Breast epithelium (tissue), 3 donors: ENCODE measurements around the gene RAPGEF4.

Experiments used
- POLR2AphosphoS5 ChIP-seq, 3 donors: sonication (generic); formaldehyde crosslinking; IDR thresholded peaks; one replicate each; pipeline ENCODE4 v1.6.1; 2017; ENCODE audit warnings: antibody characterized with exemption in 3 of 3
- TF ChIP-seq, protein P1 (sequence below), 3 donors: fragments of 450-650 bp; IDR thresholded peaks; one replicate each; pipeline ENCODE4 v1.5.1; 2016 to 2017; ENCODE audit warnings: antibody characterized with exemption in 3 of 3, mild to moderate bottlenecking in 3 of 3, moderate library complexity in 3 of 3

DNA sequence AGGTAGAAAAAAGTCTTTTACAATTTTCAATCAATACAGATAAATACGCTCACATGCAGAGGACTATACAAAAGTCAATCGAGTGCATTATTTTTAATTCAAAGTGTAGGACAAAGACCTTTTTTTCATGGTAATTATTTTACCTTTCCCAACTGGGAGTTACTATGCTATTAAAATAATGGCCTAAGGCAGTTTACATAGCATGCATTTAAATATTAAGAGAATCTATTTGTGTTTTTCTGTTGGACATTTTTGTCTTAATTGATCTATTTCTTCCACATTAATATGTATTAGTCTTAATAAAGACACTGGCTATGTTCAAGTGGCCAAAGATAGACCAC lies 209.8 kb downstream of the RAPGEF4 start:
- TF ChIP-seq, protein P1, sequence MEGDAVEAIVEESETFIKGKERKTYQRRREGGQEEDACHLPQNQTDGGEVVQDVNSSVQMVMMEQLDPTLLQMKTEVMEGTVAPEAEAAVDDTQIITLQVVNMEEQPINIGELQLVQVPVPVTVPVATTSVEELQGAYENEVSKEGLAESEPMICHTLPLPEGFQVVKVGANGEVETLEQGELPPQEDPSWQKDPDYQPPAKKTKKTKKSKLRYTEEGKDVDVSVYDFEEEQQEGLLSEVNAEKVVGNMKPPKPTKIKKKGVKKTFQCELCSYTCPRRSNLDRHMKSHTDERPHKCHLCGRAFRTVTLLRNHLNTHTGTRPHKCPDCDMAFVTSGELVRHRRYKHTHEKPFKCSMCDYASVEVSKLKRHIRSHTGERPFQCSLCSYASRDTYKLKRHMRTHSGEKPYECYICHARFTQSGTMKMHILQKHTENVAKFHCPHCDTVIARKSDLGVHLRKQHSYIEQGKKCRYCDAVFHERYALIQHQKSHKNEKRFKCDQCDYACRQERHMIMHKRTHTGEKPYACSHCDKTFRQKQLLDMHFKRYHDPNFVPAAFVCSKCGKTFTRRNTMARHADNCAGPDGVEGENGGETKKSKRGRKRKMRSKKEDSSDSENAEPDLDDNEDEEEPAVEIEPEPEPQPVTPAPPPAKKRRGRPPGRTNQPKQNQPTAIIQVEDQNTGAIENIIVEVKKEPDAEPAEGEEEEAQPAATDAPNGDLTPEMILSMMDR (IDR thresholded peaks at IDR 0.05), result no peak
- TF ChIP-seq POLR2AphosphoS5 (IDR thresholded peaks at IDR 0.05), result no peak
